Right ventricle myocardium superior (tissue), 1 donor: ENCODE data around the gene USP25. TPM values are rescaled to one million over a fixed set of nuclear protein-coding genes. Genes with fewer than 3 reads are reported as not detected.
A peak's percentile ranks its signal among the peaks of the same experiment; 100 is the strongest.

Source experiments
- ATAC-seq: fragments of 200-7000 bp; cut with Tn5 transposase; one replicate; pipeline ENCODE4 v1.9.1; 2020; ENCODE audit warnings: mild to moderate bottlenecking; ENCODE audit not compliant: poor library complexity
- DNase-seq: peaks from one replicate; pipeline ENCODE4 v3.0.0-alpha.2; 2020
- intact Hi-C: fragments of 100-400 bp; cut with DNase I; formaldehyde crosslinking; loops from one replicate; pipeline ENCODE4 v1.11.2; 2022
- total RNA-seq: library from RNA; stranded (reverse); fragmentation: NEBNext Ultra II Directional; extraction: Animal tissue kit (Norgen Biotek cat#: 25700); gene quantifications from one replicate; pipeline ENCODE4 v1.2.1, GENCODE V29; 2021
- donor health status: DM: no; HTN: yes; CAD: no; lungs with severe emphysema.

The USP25 gene
- total RNA-seq, 1 donor from 2014 or later: 46.0 TPM

DNA sequence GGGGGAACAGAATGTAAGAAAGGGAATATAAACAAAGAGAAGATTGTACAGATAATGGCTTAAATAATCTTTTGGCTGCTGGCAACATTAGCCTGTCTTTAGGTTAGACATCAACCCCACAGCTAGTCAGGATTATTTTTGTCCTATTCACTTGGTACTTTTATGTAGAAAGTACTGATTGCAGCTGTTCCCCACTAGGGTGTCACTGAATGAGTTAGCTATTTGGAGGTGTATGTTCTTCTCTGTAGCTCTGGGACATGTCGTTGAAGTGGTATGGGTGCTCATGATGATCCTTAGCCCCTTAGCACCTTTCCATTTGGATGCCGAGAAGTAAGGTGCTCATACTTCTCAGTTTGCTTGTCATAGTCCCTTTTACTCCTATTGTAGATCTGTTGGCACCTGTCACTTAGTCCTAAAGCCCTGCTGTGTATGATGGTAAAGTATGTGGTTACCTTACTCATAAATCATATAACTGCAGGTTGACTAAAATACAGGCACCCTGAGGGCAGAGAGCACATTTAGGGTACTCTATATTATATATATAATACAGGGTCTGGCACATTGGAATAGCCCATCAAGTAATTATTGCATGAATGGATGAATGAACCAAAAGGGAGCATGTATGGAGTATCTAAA is 64.6 kb downstream of the USP25 start:
- no peak for ATAC-seq
- intact Hi-C loops: no loop called here
- no peak for DNase-seq

- DNase-seq (no peak), ATAC-seq (no peak)
- intact Hi-C loops: no loop called here
Measured at GRCh38 chr21:15795533-15795932, 65.8 kb downstream of the USP25 start.

DNA sequence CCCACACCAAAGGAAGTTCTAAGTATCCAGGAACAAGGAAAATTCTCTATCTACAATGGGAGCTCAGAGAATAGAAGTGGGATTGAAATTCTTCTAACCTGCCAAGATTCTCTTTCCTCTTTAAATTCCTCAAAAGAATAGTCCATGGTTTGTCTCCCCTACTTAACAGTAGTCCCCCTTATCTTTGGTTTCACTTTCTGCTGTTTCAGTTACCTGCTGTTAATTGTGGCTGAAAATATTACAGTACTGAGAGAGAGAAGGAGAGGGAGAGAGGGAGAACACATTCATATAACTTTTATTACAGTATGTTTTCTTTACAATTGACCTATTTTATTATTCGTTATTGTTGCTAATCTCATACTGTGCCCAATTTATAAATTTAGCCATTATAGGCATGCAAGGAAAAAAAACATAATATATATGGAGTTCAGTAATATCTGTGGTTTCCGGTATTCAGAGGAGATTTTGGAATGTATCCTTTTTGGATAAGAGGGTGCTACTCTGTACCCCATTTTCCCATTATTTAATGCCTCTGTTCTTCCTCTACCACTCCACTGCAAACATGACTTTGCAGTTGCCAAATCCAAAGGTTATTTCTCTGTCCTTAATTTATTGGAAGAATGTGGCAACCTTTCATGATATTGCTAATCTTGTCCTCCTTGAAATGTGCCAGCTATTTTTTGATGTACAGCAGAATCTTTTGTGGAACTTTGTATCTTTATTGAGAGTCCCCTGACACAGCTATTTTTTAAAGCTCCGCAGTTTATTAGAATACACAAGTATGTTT is 68.0 kb downstream of the USP25 start:
- intact Hi-C loops: no loop called here
- no peak for DNase-seq
- no peak for ATAC-seq

GRCh38 chr21:15801352-15801863 is 71.6 kb downstream of the USP25 start:
- ATAC-seq (no peak), DNase-seq (no peak)
- intact Hi-C loops: no loop called here

- no peak for DNase-seq
- intact Hi-C loops: no loop called here
- ATAC-seq: no peak
Measured at GRCh38 chr21:15804247-15805005, 74.6 kb downstream of the USP25 start.

DNA sequence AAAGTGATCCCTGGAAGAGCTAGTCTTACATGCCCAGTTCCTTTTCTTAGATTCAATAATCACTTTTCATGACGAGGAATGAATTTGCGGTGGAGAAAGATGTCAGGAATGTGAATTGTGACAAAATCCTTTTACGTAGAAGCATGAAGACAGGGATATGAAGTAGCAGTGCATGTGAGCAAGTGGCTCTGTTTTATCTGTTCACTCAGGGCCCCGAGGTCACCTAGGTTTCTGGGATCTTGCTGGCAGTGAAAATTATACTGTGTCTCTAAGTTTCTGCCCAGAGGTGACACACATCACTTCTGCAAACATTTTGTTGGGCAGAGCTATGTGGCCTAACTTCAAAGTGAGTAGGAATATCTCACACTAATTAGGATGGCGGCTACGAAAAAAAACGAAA is 79.3 kb downstream of the USP25 start:
- ATAC-seq (no peak), DNase-seq (no peak)
- intact Hi-C loops: no loop called here

- intact Hi-C loops: loop anchor here (10.0 kb wide), 1 partner anchor 75 kb away; no protein-coding TSS in a partner anchor
- ATAC-seq (no peak), DNase-seq (no peak)
Measured at GRCh38 chr21:15809818-15810217, 80.0 kb downstream of the USP25 start.

DNA sequence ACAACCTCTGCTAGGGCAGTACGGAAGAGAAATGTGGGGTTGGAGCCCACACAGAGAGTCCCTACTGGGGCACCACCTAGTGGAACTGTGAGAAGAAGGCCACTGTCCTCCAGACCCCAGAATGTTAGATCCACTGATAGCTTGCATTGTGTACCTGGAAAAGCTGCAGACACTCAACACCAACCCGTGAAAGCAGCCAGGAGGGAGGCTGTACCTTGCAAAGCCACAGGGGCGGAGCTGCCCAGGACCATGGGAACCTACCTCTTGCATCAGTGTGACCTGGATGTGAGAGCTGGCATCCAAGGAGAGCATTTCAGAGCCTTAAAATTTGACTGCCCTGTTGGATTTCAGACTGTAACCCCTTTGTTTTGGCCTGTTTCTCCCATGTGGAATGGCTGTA is 85.5 kb downstream of the USP25 start:
- no peak for DNase-seq
- intact Hi-C loops: loop anchor here (10.0 kb wide), 1 partner anchor 80 kb away; no protein-coding TSS in a partner anchor

DNA sequence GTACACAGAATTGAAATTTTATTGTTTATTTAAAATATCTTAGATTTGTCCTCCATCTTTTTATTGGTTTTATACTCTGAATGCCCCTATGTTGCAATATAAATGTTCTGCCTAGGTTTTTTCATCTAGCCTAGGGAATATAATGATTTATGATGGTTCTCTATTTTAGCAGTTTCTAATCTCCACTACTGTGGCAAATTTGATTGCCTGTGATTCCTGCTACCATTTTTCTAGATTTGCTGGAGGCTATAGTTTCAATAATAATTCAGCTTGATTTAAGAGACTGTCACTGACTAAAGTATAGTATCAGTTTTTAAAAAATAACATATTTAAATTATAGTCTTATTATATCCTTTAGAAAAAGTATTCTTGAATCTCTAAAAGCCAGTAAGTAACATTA is 90.5 kb downstream of the USP25 start:
- intact Hi-C loops: no loop called here

More for the DNA sequence above, 85.5 kb downstream of the USP25 start:
- ATAC-seq: no peak

GRCh38 chr21:15820852-15821379 is 91.1 kb downstream of the USP25 start:
- ATAC-seq (no peak), DNase-seq (no peak)
- intact Hi-C loops: no loop called here

More for the DNA sequence above, 90.5 kb downstream of the USP25 start:
- ATAC-seq (no peak), DNase-seq (no peak)

DNA sequence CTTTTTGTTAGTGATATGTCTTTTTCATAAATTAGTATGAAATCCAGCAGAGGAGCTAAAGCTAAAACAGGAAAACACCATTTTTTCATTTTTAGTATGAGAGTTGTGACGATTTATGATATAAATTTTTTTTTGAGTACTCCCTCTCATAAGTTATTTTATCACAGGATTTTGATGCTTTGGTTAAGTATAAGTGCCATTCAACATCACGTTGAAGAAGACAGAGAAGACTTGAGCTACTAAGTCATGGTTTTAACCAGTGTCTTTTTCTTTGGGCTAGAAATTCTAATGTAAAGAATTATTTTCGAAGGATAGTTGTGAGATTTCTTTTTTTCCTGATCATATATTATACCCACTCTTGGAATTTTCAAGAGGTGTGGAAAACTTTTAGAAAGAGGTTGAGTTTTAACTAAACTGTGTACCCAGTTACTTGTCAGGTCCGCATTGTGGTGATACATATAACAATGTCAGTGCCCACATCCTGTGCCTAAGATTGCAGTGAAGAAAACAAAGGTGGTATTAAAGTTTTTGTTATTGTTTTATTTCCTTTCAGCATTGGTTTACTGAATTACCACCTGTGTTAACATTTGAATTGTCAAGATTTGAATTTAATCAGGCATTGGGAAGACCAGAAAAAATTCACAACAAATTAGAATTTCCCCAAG is 93.8 kb downstream of the USP25 start:
- DNase-seq: no peak
- intact Hi-C loops: no loop called here
- no peak for ATAC-seq

GRCh38 chr21:15825700-15826099 is 95.9 kb downstream of the USP25 start:
- intact Hi-C loops: no loop called here
- ATAC-seq (no peak), DNase-seq (no peak)

- peak; percentile 87 for ATAC-seq
- intact Hi-C loops: no loop called here
- no peak for DNase-seq
Measured at GRCh38 chr21:15826147-15826780, 96.5 kb downstream of the USP25 start.

GRCh38 chr21:15826908-15827601 is 97.3 kb downstream of the USP25 start:
- peak; percentile 87 for ATAC-seq
- DNase-seq: no peak
- intact Hi-C loops: no loop called here

DNA sequence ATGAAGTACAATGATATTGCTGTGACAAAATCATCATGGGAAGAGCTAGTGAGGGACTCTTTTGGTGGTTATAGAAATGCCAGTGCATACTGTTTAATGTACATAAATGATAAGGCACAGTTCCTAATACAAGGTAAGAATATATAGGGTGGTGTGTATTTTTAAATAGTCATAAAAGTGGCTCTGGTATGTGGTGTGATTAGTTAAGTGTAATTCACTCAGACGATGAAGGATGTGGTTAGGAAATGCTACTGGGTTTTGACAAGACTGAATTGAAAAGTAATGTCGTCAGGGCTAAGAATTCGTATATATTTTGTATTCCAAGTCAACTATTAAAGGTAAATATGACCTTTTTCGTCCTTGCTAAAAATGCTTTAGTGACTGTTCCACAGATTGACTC is 101.7 kb downstream of the USP25 start:
- intact Hi-C loops: no loop called here
- ATAC-seq: no peak
- DNase-seq: no peak

DNA sequence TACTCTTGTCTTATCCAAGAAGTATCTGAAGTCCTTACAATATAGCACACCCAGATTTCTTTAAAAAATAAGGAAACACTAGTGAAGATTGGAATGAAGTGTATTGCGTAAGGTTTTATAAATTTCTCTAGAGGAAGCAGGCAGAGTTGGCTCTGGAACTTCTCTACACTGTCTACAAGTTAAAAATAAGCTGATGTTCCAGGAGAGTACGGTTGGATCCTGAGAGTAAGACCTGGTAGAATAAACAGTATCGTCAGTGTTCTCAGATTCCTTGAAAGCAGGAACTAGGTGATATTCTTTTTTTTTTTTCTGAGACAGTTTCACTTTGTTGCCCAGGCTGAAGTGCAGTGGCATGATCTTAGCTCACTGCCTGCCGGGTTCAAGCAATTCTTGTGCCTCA is 107.9 kb downstream of the USP25 start:
- ATAC-seq: peak; percentile 91
- DNase-seq: no peak
- intact Hi-C loops: no loop called here

- intact Hi-C loops: no loop called here
- DNase-seq (no peak), ATAC-seq (no peak)
Measured at GRCh38 chr21:15839026-15839425, 109.2 kb downstream of the USP25 start.

DNA sequence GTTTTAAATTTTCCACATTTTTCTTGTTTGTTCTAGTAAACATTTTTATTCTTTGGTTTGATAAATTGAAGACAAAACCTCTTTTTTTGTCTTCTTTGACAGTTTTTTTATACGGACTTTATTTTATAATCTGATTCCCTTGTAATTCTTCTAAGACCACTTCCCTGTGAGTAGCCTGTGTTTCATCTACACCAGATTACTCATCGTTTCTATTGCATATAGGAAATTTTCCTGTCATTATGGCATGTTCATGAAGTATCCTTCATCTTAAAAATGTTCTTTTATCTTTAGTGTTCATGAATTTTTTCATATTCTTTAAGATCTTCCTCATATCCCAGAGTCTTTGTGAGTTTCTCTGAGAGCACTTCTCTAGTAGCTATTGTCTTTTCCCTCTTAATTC is 109.8 kb downstream of the USP25 start:
- no peak for ATAC-seq
- intact Hi-C loops: no loop called here
- no peak for DNase-seq
